Glutamatergic neuron (in vitro differentiated cells): ENCODE results near the gene CHMP1A. TPM values are rescaled to one million over a fixed set of nuclear protein-coding genes. Genes with fewer than 3 reads are reported as not detected.

Experiments used
- DNase-seq: peaks from one replicate; pipeline ENCODE4 v3.0.0; 2022
- H3K27ac Mint-ChIP-seq: one replicate; pipeline ENCODE4 v1.8.0; 2020; ENCODE audit warnings: mild to moderate bottlenecking, mixed read lengths, inconsistent platforms; ENCODE audit not compliant: unreplicated experiment
- H3K27me3 Mint-ChIP-seq: one replicate; pipeline ENCODE4 v1.8.0; 2020; ENCODE audit warnings: mild to moderate bottlenecking, moderate library complexity, mixed read lengths, inconsistent platforms; ENCODE audit not compliant: unreplicated experiment
- H3K36me3 Mint-ChIP-seq: one replicate; pipeline ENCODE4 v1.8.0; 2020; ENCODE audit warnings: mild to moderate bottlenecking, mixed read lengths, inconsistent platforms; ENCODE audit not compliant: unreplicated experiment
- H3K4me1 Mint-ChIP-seq: one replicate; pipeline ENCODE4 v1.8.0; 2020; ENCODE audit warnings: mild to moderate bottlenecking, low read depth, mixed read lengths, inconsistent platforms; ENCODE audit not compliant: unreplicated experiment
- H3K4me3 Mint-ChIP-seq: one replicate; pipeline ENCODE4 v1.8.0; 2020; ENCODE audit warnings: mild to moderate bottlenecking, mixed read lengths, inconsistent platforms; ENCODE audit not compliant: unreplicated experiment
- H3K9me3 Mint-ChIP-seq: one replicate; pipeline ENCODE4 v1.8.0; 2020; ENCODE audit warnings: mild to moderate bottlenecking, moderate library complexity, mixed read lengths, inconsistent platforms; ENCODE audit not compliant: unreplicated experiment
- CTCF ChIP-seq: fragments of 200-600 bp; sonication (generic); IDR thresholded peaks from one replicate; pipeline ENCODE4 v1.5.0; 2021; ENCODE audit not compliant: partially characterized antibody, unreplicated experiment
- total RNA-seq: library from RNA; stranded (reverse); fragmentation: NEBNext Ultra II Directional; extraction: Animal tissue kit (Norgen Biotek cat#: 25700); gene quantifications from one replicate; pipeline ENCODE4 v1.2.1, GENCODE V29; 2021; ENCODE audit not compliant: unreplicated experiment

CHMP1A gene
- total RNA-seq, 1 donor from 2014 or later, result 96.3 TPM

- H3K36me3 Mint-ChIP-seq, result no peaks in the 10 kb centered on the region
- DNase-seq, result no peak
- H3K27ac Mint-ChIP-seq, result no peak overlapping the region
- H3K9me3 Mint-ChIP-seq, result peaks cover 4% of the 10 kb centered on the region
- no peak overlapping the region for H3K4me3 Mint-ChIP-seq
- peaks cover 6% of the 10 kb centered on the region for H3K27me3 Mint-ChIP-seq
- peaks cover 14% of the 10 kb centered on the region for H3K4me1 Mint-ChIP-seq
- no peak for TF ChIP-seq CTCF
Observed at GRCh38 chr16:89620406-89620841, 37.1 kb downstream of the CHMP1A start.

- H3K27me3 Mint-ChIP-seq, result peaks cover 3% of the 10 kb centered on the region
- H3K27ac Mint-ChIP-seq, result no peak overlapping the region
- DNase-seq, result no peak
- TF ChIP-seq CTCF, result no peak
- no peaks in the 10 kb centered on the region for H3K36me3 Mint-ChIP-seq
- H3K4me1 Mint-ChIP-seq, result peaks cover 14% of the 10 kb centered on the region
- H3K9me3 Mint-ChIP-seq, result peaks cover 4% of the 10 kb centered on the region
- H3K4me3 Mint-ChIP-seq, result no peak overlapping the region
Observed at GRCh38 chr16:89619840-89620239, 37.7 kb downstream of the CHMP1A start.

- Mint-ChIP-seq H3K36me3 (no peaks in the 10 kb centered on the region), H3K27me3 (peaks cover 1% of the 10 kb centered on the region), H3K27ac (no peak overlapping the region), H3K4me3 (no peak overlapping the region), H3K9me3 (no peaks in the 10 kb centered on the region), H3K4me1 (peaks cover 5% of the 10 kb centered on the region)
- no peak for TF ChIP-seq CTCF
- no peak for DNase-seq
Observed at GRCh38 chr16:89618109-89618998, 39.2 kb downstream of the CHMP1A start.

DNA sequence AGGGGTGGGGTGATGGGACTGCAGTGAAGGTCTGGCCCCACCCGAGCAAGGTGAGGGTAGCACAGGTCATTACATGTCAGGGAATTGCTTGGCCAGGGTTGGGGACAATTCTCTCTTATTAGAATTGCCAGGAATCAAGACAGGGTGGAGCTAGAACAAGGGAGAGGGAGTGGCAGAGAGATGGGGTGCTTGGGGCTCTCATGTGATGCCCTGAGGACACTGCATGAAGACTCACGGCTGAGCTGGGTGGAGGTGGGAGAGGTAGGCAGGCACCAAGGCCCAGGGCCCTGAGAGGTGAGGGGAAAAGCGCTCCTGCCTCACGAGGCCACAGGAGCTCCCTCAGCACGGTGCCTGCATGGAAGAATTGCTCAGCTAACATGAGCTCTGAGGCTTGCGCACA lies 40.5 kb downstream of the CHMP1A start:
- H3K27ac Mint-ChIP-seq, result no peak overlapping the region
- no peak for TF ChIP-seq CTCF

GRCh38 chr16:89616623-89617022 lies 40.9 kb downstream of the CHMP1A start:
- Mint-ChIP-seq H3K4me3 (no peak overlapping the region), H3K27me3 (peaks cover 10% of the 10 kb centered on the region), H3K36me3 (peaks cover 5% of the 10 kb centered on the region), H3K4me1 (peaks cover 10% of the 10 kb centered on the region), H3K9me3 (peaks cover 6% of the 10 kb centered on the region), H3K27ac (no peak overlapping the region)
- no peak for DNase-seq
- TF ChIP-seq CTCF, result no peak

More for the DNA sequence above, 40.5 kb downstream of the CHMP1A start:
- Mint-ChIP-seq H3K4me3 (no peak overlapping the region), H3K4me1 (peaks cover 12% of the 10 kb centered on the region), H3K27me3 (peaks cover 10% of the 10 kb centered on the region), H3K9me3 (peaks cover 6% of the 10 kb centered on the region), H3K36me3 (peaks cover 5% of the 10 kb centered on the region)
- DNase-seq, result no peak
